Adrenal gland (tissue), 5 donors: ENCODE measurements around the gene C4B.

ENCODE experiments used
- POLR2A ChIP-seq, 2 donors: fragments of 450-650 bp; IDR thresholded peaks; one replicate each; pipeline ENCODE4 v1.6.1; 2017; ENCODE audit warnings: antibody characterized with exemption in 2 of 2, mild to moderate bottlenecking in 2 of 2, moderate library complexity in 1 of 2
- TF ChIP-seq, protein P1 (sequence below), 6 experiments: fragments of 450-650 bp in 4 of 6; fragments of 200-600 bp in 2 of 6; sonication (generic) in 1 of 6; IDR thresholded peaks; 1 replicate in 5 of 6; 2 replicates in 1 of 6; pipeline versions ENCODE4 v1.5.1 to v1.8.0; 2016 to 2021; ENCODE audit warnings: antibody characterized with exemption in 6 of 6, mild to moderate bottlenecking in 2 of 6, moderate library complexity in 1 of 6
- donor health status: DM: no; HTN: no; CAD: no.

DNA sequence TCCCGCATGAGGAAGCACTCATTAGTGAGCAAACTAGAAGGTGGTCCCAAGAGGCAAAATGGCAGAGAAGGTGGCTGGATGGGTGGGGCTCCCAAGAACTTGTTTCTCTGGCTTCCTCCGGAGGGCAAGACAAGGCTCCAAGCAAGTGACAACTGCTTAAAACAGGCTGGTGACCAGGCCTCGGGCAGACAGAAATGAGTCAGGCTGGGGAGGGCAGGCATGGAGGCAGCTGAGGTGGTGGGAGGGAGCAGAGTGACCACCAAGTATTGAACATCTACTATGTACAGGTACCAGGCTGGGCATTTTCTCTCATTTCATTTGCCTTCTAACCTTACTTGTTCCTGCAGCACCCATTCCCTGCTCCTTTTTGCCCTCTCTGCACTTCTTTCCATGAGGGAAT is 61.2 kb downstream of the C4B start:
- TF ChIP-seq POLR2A (IDR thresholded peaks at IDR 0.05), result no peak
- TF ChIP-seq, protein P1, sequence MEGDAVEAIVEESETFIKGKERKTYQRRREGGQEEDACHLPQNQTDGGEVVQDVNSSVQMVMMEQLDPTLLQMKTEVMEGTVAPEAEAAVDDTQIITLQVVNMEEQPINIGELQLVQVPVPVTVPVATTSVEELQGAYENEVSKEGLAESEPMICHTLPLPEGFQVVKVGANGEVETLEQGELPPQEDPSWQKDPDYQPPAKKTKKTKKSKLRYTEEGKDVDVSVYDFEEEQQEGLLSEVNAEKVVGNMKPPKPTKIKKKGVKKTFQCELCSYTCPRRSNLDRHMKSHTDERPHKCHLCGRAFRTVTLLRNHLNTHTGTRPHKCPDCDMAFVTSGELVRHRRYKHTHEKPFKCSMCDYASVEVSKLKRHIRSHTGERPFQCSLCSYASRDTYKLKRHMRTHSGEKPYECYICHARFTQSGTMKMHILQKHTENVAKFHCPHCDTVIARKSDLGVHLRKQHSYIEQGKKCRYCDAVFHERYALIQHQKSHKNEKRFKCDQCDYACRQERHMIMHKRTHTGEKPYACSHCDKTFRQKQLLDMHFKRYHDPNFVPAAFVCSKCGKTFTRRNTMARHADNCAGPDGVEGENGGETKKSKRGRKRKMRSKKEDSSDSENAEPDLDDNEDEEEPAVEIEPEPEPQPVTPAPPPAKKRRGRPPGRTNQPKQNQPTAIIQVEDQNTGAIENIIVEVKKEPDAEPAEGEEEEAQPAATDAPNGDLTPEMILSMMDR (IDR thresholded peaks at IDR 0.05), result no peak
